Ovary (tissue), 9 donors: Measurements from ENCODE around the gene CCDC63. TPM values are rescaled to one million over a fixed set of nuclear protein-coding genes. Genes with fewer than 3 reads are reported as not detected.

Experiments used
- DNase-seq, 5 donors: peaks; one replicate each; pipeline ENCODE4 v3.0.0-alpha.2; 2019 to 2020
- H3K27ac ChIP-seq, 2 donors: fragments of 200-600 bp; one replicate each; pipeline versions ENCODE4 v1.5.1 to v1.8.0; 2019 to 2022
- H3K27me3 ChIP-seq: fragments of 200-600 bp; one replicate; pipeline ENCODE4 v1.8.0; 2022
- H3K36me3 ChIP-seq: fragments of 200-600 bp; sonication (generic); one replicate; pipeline ENCODE4 v1.5.1; 2019
- H3K4me1 ChIP-seq: one replicate; pipeline ENCODE4 v1.8.1; 2013; ENCODE audit warnings: mild to moderate bottlenecking, moderate library complexity; ENCODE audit not compliant: insufficient read depth
- H3K4me3 ChIP-seq: fragments of 200-600 bp; sonication (generic); one replicate; pipeline ENCODE4 v1.5.1; 2017
- H3K9me3 ChIP-seq, 2 donors: fragments of 200-600 bp in 1 of 2; sonication (generic) in 1 of 2; one replicate each; pipeline versions ENCODE4 v1.5.1 to v1.8.1; 2013 to 2019; ENCODE audit warnings: mild to moderate bottlenecking in 1 of 2, moderate library complexity in 1 of 2
- CTCF ChIP-seq, 3 donors: fragments of 450-650 bp in 2 of 3; fragments of 200-600 bp in 1 of 3; IDR thresholded peaks; one replicate each; pipeline versions ENCODE4 v1.5.1 to v1.8.0; 2016 to 2022; ENCODE audit warnings: antibody characterized with exemption in 3 of 3, mild to moderate bottlenecking in 1 of 3
- EP300 ChIP-seq: sonication (generic); formaldehyde crosslinking; IDR thresholded peaks from one replicate; pipeline ENCODE4 v1.6.1; 2017; ENCODE audit warnings: antibody characterized with exemption
- POLR2A ChIP-seq: fragments of 450-650 bp; IDR thresholded peaks from one replicate; pipeline ENCODE4 v1.6.1; 2017; ENCODE audit warnings: antibody characterized with exemption, mild to moderate bottlenecking, moderate library complexity
- WGBS, 3 donors: extraction: QIAGEN DNeasy Blood & Tissue Kit in 1 of 3; methylation state at CpG; one replicate each; pipeline versions ENCODE4 v1.1.5 to v1.1.7; 2013 to 2017; 5-methylcytosine and 5-hydroxymethylcytosine counted together
- intact Hi-C, 4 donors: fragments of 100-400 bp; cut with DNase I; formaldehyde crosslinking; loops; one replicate each; pipeline versions ENCODE4 v1.11.0 to v1.15.1; 2022 to 2023
- polyA plus RNA-seq, 2 donors: library from polyadenylated mRNA; stranded (reverse); fragments of 200-250 nt in 1 of 2; fragments of 350-450 nt in 1 of 2; fragmentation: Illumina TruSeq in 1 of 2; extraction: RNeasy Lipid Tissue Mini Kit (QIAGEN cat#74804) in 1 of 2; gene quantifications; one replicate each; pipeline ENCODE4 v1.2.3, GENCODE V29; 2013 to 2014
- total RNA-seq, 7 donors: library from RNA; depleted of rRNA in 2 of 7; stranded (reverse); fragments of >200 nt in 2 of 7; fragmentation: NEBNext Ultra II Directional in 3 of 7; extraction: Animal tissue kit (Norgen Biotek cat#: 25700) in 3 of 7; gene quantifications; one replicate each; pipeline versions ENCODE4 v1.1.0 to v1.2.4, GENCODE V29; 2016 to 2023
- donor health status: DM: no; HTN: no; CAD: no; lungs with moderate emphysema.
- donor health status: DM: no; HTN: no; CAD: no.
- donor health status: Bipolar disorder and iron deficiency.
- donor health status: DM: yes; HTN: yes; CAD: no.
- donor health status: DM: no; HTN: no; CAD: no.
- donor health status: DM: yes; HTN: yes; CAD: no.

Gene CCDC63
- total and polyA plus RNA-seq, 9 donors: not detected

- DNase-seq: peak in 2 of 5 donors; percentile 37 to 51
- intact Hi-C loops: no loop called here
Measured at GRCh38 chr12:110937104-110937641, 90.4 kb downstream of the CCDC63 start.

GRCh38 chr12:110940296-110940695 is 93.5 kb downstream of the CCDC63 start:
- Histone ChIP-seq H3K9me3 (no peaks in the 10 kb centered on the region), H3K27ac (no peak overlapping the region), H3K36me3 (no peaks in the 10 kb centered on the region), H3K4me3 (no peak overlapping the region), H3K4me1 (no peaks in the 10 kb centered on the region), H3K27me3 (no peaks in the 10 kb centered on the region)
- intact Hi-C loops: loop anchor here in 1 of 4 donors (5.0 kb wide), 1 partner anchor 367 kb away; no protein-coding TSS in a partner anchor
- no peak for DNase-seq
- TF ChIP-seq POLR2A (no peak), EP300 (no peak), CTCF (IDR thresholded peaks at IDR 0.05) (no peak)
- 76 to 89% (median 80%) methylated on average over 4 of the region's 4 CpGs for WGBS, 3 donors

More at GRCh38 chr12:110937104-110937641, 90.4 kb downstream of the CCDC63 start:
- H3K4me1 ChIP-seq: no peaks in the 10 kb centered on the region
- no peak overlapping the region for H3K4me3 ChIP-seq
- TF ChIP-seq POLR2A (no peak), CTCF (IDR thresholded peaks at IDR 0.05) (peak in 1 of 3 donors; percentile 26)
- H3K27me3 ChIP-seq: no peaks in the 10 kb centered on the region
- H3K9me3 ChIP-seq: no peaks in the 10 kb centered on the region
- H3K27ac ChIP-seq: no peak overlapping the region
- 2 to 3% (median 2%) methylated on average over 21 of the region's 21 CpGs for WGBS, 3 donors
- no peaks in the 10 kb centered on the region for H3K36me3 ChIP-seq

DNA sequence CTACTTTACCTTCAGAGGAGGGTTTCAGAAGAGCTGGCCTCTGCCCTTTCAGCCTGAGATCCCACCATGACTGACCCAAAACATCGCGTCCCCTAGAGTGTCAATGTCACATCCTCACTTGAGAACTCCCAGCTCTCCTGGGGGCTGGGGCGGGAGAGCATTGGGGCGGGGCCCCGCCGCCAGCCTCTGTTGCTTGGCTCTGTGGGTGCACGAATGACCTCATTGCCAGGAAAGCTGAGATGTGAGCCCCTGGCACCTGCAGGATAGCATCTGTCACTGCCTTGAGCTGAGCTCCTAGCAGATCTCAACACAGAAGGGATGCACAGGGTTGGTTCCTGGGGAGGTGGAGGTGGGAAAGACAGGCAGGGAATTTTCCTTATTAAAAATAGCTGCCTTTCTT is 94.1 kb downstream of the CCDC63 start:
- no peak for TF ChIP-seq EP300
- no peaks in the 10 kb centered on the region for H3K4me1 ChIP-seq
- DNase-seq: no peak
- intact Hi-C loops: loop anchor here in 1 of 4 donors (5.0 kb wide), 1 partner anchor 366 kb away; no protein-coding TSS in a partner anchor
- no peaks in the 10 kb centered on the region for H3K27me3 ChIP-seq
- 68 to 72% (median 72%) methylated on average over 7 of the region's 7 CpGs for WGBS, 3 donors
- H3K27ac ChIP-seq: no peak overlapping the region
- no peaks in the 10 kb centered on the region for H3K36me3 ChIP-seq
- peaks cover 0 to 6% of the 10 kb centered on the region in 2 donors for H3K9me3 ChIP-seq
- no peak overlapping the region for H3K4me3 ChIP-seq

- DNase-seq: no peak
- 76 to 80% (median 76%) methylated on average over 6 of the region's 6 CpGs for WGBS, 3 donors
- no peak for TF ChIP-seq POLR2A
- no peak for TF ChIP-seq CTCF (IDR thresholded peaks at IDR 0.05)
- TF ChIP-seq EP300: no peak
Measured at GRCh38 chr12:110941391-110941790, 94.6 kb downstream of the CCDC63 start.

GRCh38 chr12:110943373-110943772 is 96.6 kb downstream of the CCDC63 start:
- Histone ChIP-seq H3K4me3 (no peak overlapping the region), H3K4me1 (no peaks in the 10 kb centered on the region), H3K9me3 (peaks cover 0 to 13% of the 10 kb centered on the region in 2 donors), H3K27ac (no peak overlapping the region), H3K36me3 (no peaks in the 10 kb centered on the region), H3K27me3 (no peaks in the 10 kb centered on the region)
- no peak for TF ChIP-seq EP300
- TF ChIP-seq POLR2A: no peak
- TF ChIP-seq CTCF (IDR thresholded peaks at IDR 0.05): no peak
- DNase-seq: no peak
- WGBS, 3 donors: 26 to 30% (median 28%) methylated on average over 2 of the region's 2 CpGs
- intact Hi-C loops: loop anchor here in 1 of 4 donors (5.0 kb wide), 1 partner anchor 364 kb away; no protein-coding TSS in a partner anchor

More at GRCh38 chr12:110941391-110941790, 94.6 kb downstream of the CCDC63 start:
- Histone ChIP-seq H3K27ac (no peak overlapping the region), H3K36me3 (no peaks in the 10 kb centered on the region), H3K4me1 (no peaks in the 10 kb centered on the region), H3K9me3 (peaks cover 0 to 7% of the 10 kb centered on the region in 2 donors), H3K27me3 (no peaks in the 10 kb centered on the region), H3K4me3 (no peak overlapping the region)
- intact Hi-C loops: loop anchor here in 1 of 4 donors (5.0 kb wide), 1 partner anchor 366 kb away; no protein-coding TSS in a partner anchor
